Spinal cord (tissue), 10 donors: ENCODE results near the gene CIAO3. TPM values are rescaled to one million over a fixed set of nuclear protein-coding genes. Genes with fewer than 3 reads are reported as not detected.
"Not testable (repeated sequence)": the region's sequence is repeated elsewhere in the genome, so short reads cannot be mapped to it uniquely, and the experiment has no call there.

Source experiments
- DNase-seq, 6 donors: peaks; one replicate each; pipeline versions ENCODE4 v3.0.0 to v3.0.0-alpha.2; 2013 to 2015; ENCODE audit warnings: low spot score in 6 of 6, low read depth in 4 of 6
- H3K27ac ChIP-seq: one replicate; pipeline ENCODE4 v1.5.1; 2013; ENCODE audit warnings: low read depth, low read length, control low read depth
- H3K27me3 ChIP-seq: one replicate; pipeline ENCODE4 v1.6.1; 2013; ENCODE audit warnings: low read length; ENCODE audit not compliant: control insufficient read depth, insufficient read depth
- H3K36me3 ChIP-seq: one replicate; pipeline ENCODE4 v1.6.1; 2013; ENCODE audit warnings: low read length; ENCODE audit not compliant: control insufficient read depth, insufficient read depth
- H3K4me1 ChIP-seq: one replicate; pipeline ENCODE4 v1.6.1; 2013; ENCODE audit warnings: low read length; ENCODE audit not compliant: control insufficient read depth, insufficient read depth
- H3K4me3 ChIP-seq: one replicate; pipeline ENCODE4 v1.5.1; 2013; ENCODE audit warnings: low read depth, low read length, control low read depth
- H3K9me3 ChIP-seq: one replicate; pipeline ENCODE4 v1.6.1; 2013; ENCODE audit warnings: low read length; ENCODE audit not compliant: control insufficient read depth, insufficient read depth
- WGBS: methylation state at CpG from one replicate; pipeline ENCODE4 v1.1.5; 2013; ENCODE audit warnings: missing lambda C conversion rate; ENCODE audit not compliant: insufficient coverage; 5-methylcytosine and 5-hydroxymethylcytosine counted together
- polyA plus RNA-seq, 2 donors: library from polyadenylated mRNA; unstranded; fragments of 120-200 nt; gene quantifications; one replicate each; pipeline ENCODE4 v1.2.1, GENCODE V29; 2013; ENCODE audit not compliant: insufficient read length in 2 of 2
- total RNA-seq, 2 donors: library from RNA; depleted of rRNA in 1 of 2; stranded (reverse); fragments of 120-200 nt in 1 of 2; fragments of >200 nt in 1 of 2; gene quantifications; one replicate each; pipeline versions ENCODE4 v1.2.3 to v1.2.4, GENCODE V29; 2013 to 2014
- donor health status: healthy.

CIAO3 gene
- total and polyA plus RNA-seq, 4 donors = 29.9 to 47.9 (median 38.3) TPM

- 87% methylated on average over 8 of the region's 9 CpGs for WGBS
- Histone ChIP-seq H3K27ac (no peak overlapping the region), H3K27me3 (no peaks in the 10 kb centered on the region), H3K36me3 (no peaks in the 10 kb centered on the region), H3K4me1 (no peaks in the 10 kb centered on the region), H3K4me3 (no peak overlapping the region), H3K9me3 (no peaks in the 10 kb centered on the region)
- DNase-seq = no peak
These were observed 36.0 kb upstream of the CIAO3 start for GRCh38 chr16:776824-777223.

GRCh38 chr16:776298-776697 lies 35.5 kb upstream of the CIAO3 start:
- H3K4me1 ChIP-seq, H3K36me3 ChIP-seq, H3K4me3 ChIP-seq, H3K9me3 ChIP-seq, H3K27me3 ChIP-seq, DNase-seq, H3K27ac ChIP-seq: not testable (repeated sequence)
- 97% methylated on average over 5 of the region's 10 CpGs for WGBS

DNA sequence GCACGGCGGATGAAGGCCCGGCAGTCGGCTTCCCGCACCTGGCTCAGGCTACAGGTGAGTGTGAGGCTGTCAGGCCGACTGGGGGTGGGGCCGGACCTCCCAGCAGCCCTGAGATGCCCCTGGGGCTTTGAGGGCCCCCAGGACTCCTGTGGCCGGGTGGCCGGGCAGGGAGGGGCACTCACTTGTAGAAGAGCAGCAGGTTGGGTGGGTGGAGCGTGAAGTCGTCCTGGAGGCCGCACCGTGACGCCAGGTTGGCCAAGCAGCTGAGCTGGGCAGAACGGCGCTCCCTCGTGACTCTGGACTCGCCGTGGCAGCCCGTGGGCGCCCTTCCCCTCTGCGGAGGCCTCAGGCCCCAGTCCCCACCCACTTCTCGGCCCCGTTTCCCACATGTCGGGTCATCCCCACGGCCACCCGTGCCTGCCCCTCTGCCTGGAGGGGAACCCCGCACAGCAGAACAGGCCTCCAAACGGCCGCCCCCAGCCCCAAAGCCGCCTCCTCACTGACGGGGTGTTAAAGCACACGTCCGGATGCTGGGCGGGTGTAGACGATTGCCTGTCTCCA lies 34.5 kb upstream of the CIAO3 start:
- DNase-seq = no peak
- no peaks in the 10 kb centered on the region for H3K9me3 ChIP-seq
- H3K4me1 ChIP-seq = no peaks in the 10 kb centered on the region
- H3K4me3 ChIP-seq = no peak overlapping the region
- 79% methylated on average over 35 of the region's 36 CpGs for WGBS
- H3K27me3 ChIP-seq = no peaks in the 10 kb centered on the region
- no peaks in the 10 kb centered on the region for H3K36me3 ChIP-seq
- H3K27ac ChIP-seq = no peak overlapping the region

DNA sequence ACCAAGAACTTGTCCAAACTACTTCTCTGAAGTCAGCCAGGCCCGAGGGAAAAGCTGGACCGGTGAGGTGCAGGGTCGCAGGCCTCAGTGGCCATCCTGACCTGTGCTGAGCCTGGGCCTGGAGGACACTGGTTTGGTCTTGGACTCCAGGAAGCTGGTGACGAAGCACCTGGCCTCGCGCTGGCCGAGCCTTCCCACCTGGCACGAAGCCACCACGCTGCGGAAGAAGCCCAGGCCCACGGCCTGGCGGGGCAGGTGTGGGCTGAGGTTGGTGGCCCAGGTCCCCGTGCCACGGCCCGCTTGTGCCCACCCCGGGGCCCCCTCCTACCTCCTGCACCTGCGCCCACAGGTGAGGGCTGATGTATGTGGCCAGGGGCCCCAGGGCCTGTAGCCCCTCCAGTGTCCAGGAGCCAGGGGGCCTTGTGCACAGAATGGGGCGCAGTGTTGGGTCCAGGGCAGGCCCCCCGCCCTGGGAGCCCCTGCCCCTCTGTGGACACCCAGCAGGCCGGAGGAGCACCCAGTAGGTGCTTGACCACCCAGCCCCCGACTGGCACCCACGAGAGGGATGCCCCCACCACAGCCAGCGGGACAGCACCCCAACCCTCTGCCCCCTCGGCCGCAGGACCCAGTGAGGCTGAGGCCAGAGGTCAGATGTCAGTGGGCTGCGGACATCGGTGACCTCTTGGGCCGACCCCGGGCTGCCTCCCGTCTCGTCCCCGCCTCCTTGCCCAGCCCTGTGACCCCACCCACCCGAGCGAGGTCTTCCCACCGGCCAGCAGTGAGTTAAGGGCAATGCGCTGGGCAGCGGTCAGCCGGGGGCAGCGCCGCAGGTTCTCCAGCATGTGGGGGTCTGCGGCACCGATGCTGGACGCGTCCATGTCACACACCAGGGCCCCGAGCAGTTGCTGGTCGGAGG lies 33.5 kb upstream of the CIAO3 start:
- no peaks in the 10 kb centered on the region for H3K9me3 ChIP-seq
- WGBS = 72% methylated on average over 42 of the region's 46 CpGs
- no peaks in the 10 kb centered on the region for H3K27me3 ChIP-seq
- no peak for DNase-seq
- no peaks in the 10 kb centered on the region for H3K36me3 ChIP-seq
- H3K4me3 ChIP-seq = no peak overlapping the region
- no peak overlapping the region for H3K27ac ChIP-seq
- H3K4me1 ChIP-seq = no peaks in the 10 kb centered on the region

DNA sequence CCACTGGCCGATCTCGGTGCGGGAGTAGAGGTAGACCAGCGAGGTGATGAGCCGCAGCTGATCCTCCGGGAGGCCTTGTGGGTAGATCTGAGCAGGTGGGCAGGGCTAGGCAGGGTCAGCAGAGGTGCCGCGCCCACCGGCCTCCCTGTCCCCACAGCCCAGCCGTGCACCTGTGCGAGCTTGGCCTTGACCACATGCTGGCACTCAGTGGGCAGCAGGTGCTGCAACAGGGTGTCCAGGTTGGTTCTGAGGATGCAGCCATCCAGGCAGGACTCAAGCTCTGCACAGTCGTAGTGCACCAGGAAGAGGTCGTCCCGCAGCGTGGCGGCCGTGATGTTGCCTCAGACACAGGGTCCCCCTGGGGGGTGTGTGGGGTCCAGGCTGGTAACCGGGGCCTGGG lies 32.2 kb upstream of the CIAO3 start:
- WGBS = 84% methylated on average over 18 of the region's 18 CpGs
- Histone ChIP-seq H3K27ac (no peak overlapping the region), H3K27me3 (no peaks in the 10 kb centered on the region), H3K36me3 (no peaks in the 10 kb centered on the region), H3K9me3 (no peaks in the 10 kb centered on the region), H3K4me1 (no peaks in the 10 kb centered on the region), H3K4me3 (no peak overlapping the region)
- DNase-seq = no peak

- no CpG with 5 or more reads among the region's 13 CpGs for WGBS
- Histone ChIP-seq H3K27ac (no peak overlapping the region), H3K9me3 (no peaks in the 10 kb centered on the region), H3K4me1 (no peaks in the 10 kb centered on the region), H3K4me3 (no peak overlapping the region), H3K36me3 (no peaks in the 10 kb centered on the region), H3K27me3 (no peaks in the 10 kb centered on the region)
- DNase-seq = no peak
These were observed 29.6 kb upstream of the CIAO3 start for GRCh38 chr16:770411-770810.

- Histone ChIP-seq H3K27me3 (no peaks in the 10 kb centered on the region), H3K9me3 (no peaks in the 10 kb centered on the region), H3K27ac (no peak overlapping the region), H3K4me1 (no peaks in the 10 kb centered on the region), H3K4me3 (no peak overlapping the region), H3K36me3 (no peaks in the 10 kb centered on the region)
- WGBS = 77% methylated on average over 19 of the region's 19 CpGs
- DNase-seq = no peak
These were observed 29.1 kb upstream of the CIAO3 start for GRCh38 chr16:769934-770333.

GRCh38 chr16:769184-769784 lies 28.5 kb upstream of the CIAO3 start:
- WGBS = 79% methylated on average over 12 of the region's 20 CpGs
- Histone ChIP-seq H3K27ac (no peak overlapping the region), H3K4me1 (no peaks in the 10 kb centered on the region), H3K36me3 (no peaks in the 10 kb centered on the region), H3K9me3 (no peaks in the 10 kb centered on the region), H3K4me3 (no peak overlapping the region), H3K27me3 (no peaks in the 10 kb centered on the region)
- DNase-seq = no peak

GRCh38 chr16:768428-768827 lies 27.6 kb upstream of the CIAO3 start:
- DNase-seq = no peak
- H3K9me3 ChIP-seq = no peaks in the 10 kb centered on the region
- H3K27ac ChIP-seq = no peak overlapping the region
- H3K4me1 ChIP-seq = no peaks in the 10 kb centered on the region
- no peak overlapping the region for H3K4me3 ChIP-seq
- WGBS = 85% methylated on average over 21 of the region's 21 CpGs
- H3K27me3 ChIP-seq = no peaks in the 10 kb centered on the region
- no peaks in the 10 kb centered on the region for H3K36me3 ChIP-seq
